HG02798 (cell line): Measurements from ENCODE around the gene THPO.
A peak's percentile ranks its signal among the peaks of the same experiment; 100 is the strongest.

Experiments
- ATAC-seq: cut with Tn5 transposase; IDR thresholded peaks from one replicate; pipeline ENCODE4 v1.9.1; 2021; ENCODE audit warnings: mild to moderate bottlenecking; ENCODE audit not compliant: unreplicated experiment, poor library complexity

Gene THPO

GRCh38 chr3:184336547-184337398 is 41.2 kb downstream of the THPO start:
- no peak for ATAC-seq

GRCh38 chr3:184335661-184336546 is 42.1 kb downstream of the THPO start:
- ATAC-seq, result peak; percentile 86

- peak; percentile 3 for ATAC-seq
Measured at GRCh38 chr3:184335291-184335660, 42.7 kb downstream of the THPO start.

- ATAC-seq, result no peak
Measured at GRCh38 chr3:184334470-184335158, 43.4 kb downstream of the THPO start.

- no peak for ATAC-seq
Measured at GRCh38 chr3:184333700-184334099, 44.3 kb downstream of the THPO start.

GRCh38 chr3:184333190-184333589 is 44.8 kb downstream of the THPO start:
- no peak for ATAC-seq

- ATAC-seq, result no peak
Measured at GRCh38 chr3:184332370-184333090, 45.5 kb downstream of the THPO start.

- ATAC-seq, result no peak
Measured at GRCh38 chr3:184328516-184328915, 49.5 kb downstream of the THPO start.

GRCh38 chr3:184327171-184327570 is 50.8 kb downstream of the THPO start:
- ATAC-seq, result no peak

- no peak for ATAC-seq
Measured at GRCh38 chr3:184325715-184326369, 52.2 kb downstream of the THPO start.

GRCh38 chr3:184325269-184325668 is 52.7 kb downstream of the THPO start:
- no peak for ATAC-seq

GRCh38 chr3:184323696-184324095 is 54.3 kb downstream of the THPO start:
- ATAC-seq, result no peak

GRCh38 chr3:184322731-184323487 is 55.1 kb downstream of the THPO start:
- ATAC-seq, result no peak
